ENCODE data around the gene PTPRN.

The PTPRN gene

DNA sequence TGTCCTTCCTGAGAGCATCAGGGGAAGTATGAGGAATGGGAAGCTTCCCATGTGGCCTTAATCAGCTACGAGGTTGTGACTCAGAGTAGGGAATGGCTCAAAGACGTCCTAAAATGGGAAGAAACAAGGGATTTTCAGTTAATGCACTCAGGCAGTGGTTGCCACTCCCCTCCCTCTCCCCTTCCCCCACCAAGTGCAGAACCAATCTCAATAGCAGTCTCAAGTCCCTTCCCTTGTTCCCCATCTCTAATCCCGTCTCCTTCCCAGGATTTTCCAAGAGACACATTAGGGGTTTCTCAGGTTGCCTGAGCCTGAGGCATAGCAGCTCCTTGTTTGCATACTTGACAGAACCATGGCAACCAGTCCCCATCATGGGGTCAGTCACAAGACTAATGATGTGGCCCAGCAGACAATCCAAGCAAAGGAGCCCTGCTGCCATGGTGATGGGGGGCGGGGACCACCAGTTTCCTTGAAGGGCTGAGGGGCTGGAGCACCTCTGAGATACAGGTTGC, 41.6 kb upstream of the PTPRN start:
- H3K79me2 ChIP-seq (ENCODE audit: insufficient read depth, low read length), result no peaks in the 10 kb centered on the region
- H3K27me3 ChIP-seq (ENCODE audit: low read length), result no peaks in the 10 kb centered on the region
- H3F3A ChIP-seq (ENCODE audit: insufficient read depth), result no peaks in the 10 kb centered on the region
- no peak overlapping the region for H3K4me3 ChIP-seq (ENCODE audit: insufficient read depth, low read length, poor library complexity, severe bottlenecking)
- H2AFZ ChIP-seq (ENCODE audit: low read depth, low read length, severe bottlenecking), result no peak overlapping the region
- H3K9ac ChIP-seq (ENCODE audit: low read length), result no peak overlapping the region
- no peaks in the 10 kb centered on the region for H3K36me3 ChIP-seq (ENCODE audit: low read length)
- no peak for TF ChIP-seq EZH2phosphoT487 (conservative IDR thresholded peaks at IDR 0.05; ENCODE audit: low read length)
- TF ChIP-seq, protein P1, sequence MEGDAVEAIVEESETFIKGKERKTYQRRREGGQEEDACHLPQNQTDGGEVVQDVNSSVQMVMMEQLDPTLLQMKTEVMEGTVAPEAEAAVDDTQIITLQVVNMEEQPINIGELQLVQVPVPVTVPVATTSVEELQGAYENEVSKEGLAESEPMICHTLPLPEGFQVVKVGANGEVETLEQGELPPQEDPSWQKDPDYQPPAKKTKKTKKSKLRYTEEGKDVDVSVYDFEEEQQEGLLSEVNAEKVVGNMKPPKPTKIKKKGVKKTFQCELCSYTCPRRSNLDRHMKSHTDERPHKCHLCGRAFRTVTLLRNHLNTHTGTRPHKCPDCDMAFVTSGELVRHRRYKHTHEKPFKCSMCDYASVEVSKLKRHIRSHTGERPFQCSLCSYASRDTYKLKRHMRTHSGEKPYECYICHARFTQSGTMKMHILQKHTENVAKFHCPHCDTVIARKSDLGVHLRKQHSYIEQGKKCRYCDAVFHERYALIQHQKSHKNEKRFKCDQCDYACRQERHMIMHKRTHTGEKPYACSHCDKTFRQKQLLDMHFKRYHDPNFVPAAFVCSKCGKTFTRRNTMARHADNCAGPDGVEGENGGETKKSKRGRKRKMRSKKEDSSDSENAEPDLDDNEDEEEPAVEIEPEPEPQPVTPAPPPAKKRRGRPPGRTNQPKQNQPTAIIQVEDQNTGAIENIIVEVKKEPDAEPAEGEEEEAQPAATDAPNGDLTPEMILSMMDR (IDR thresholded peaks at IDR 0.05; ENCODE audit: insufficient read depth, low read length, poor library complexity, severe bottlenecking), result no peak
- no peak overlapping the region for H3K27ac ChIP-seq (ENCODE audit: low read depth, low read length)
- no peaks in the 10 kb centered on the region for H4K20me1 ChIP-seq (ENCODE audit: low read depth, low read length)
- no peaks in the 10 kb centered on the region for H3K9me3 ChIP-seq (ENCODE audit: insufficient read depth, low read length)
- H3K4me2 ChIP-seq (ENCODE audit: low read depth, low read length, poor library complexity, severe bottlenecking), result no peak overlapping the region
- no peaks in the 10 kb centered on the region for H3K9me2 ChIP-seq (replicated peaks; ENCODE audit: insufficient read depth, low read length)

DNA sequence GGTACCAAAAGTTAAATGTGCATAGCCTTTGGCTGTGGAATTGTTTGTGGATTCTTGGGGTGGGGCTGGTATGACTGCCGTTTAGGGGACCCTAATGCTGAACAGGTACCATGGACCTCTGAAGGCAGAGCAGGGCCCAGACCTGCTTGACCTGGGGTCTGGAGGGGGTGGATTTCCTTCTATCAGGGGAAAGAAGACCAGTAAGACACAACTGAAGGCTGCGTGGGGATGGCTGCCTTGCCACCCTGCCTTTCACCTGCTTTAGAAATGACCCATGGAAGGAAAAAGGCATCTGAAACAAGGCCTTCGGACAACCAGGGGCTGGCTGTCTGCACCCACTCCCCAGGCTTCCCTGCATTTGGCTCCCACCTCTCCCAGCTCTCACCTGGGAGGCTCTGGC, 41.0 kb upstream of the PTPRN start:
- no peak overlapping the region for H3K4me3 ChIP-seq (ENCODE audit: insufficient read depth, low read length, poor library complexity, severe bottlenecking)
- H2AFZ ChIP-seq (ENCODE audit: low read depth, low read length, severe bottlenecking), result no peak overlapping the region
- no peaks in the 10 kb centered on the region for H4K20me1 ChIP-seq (ENCODE audit: low read depth, low read length)
- no peak overlapping the region for H3K27ac ChIP-seq (ENCODE audit: low read depth, low read length)
- H3K9me2 ChIP-seq (replicated peaks; ENCODE audit: insufficient read depth, low read length), result no peaks in the 10 kb centered on the region
- no peaks in the 10 kb centered on the region for H3K9me3 ChIP-seq (ENCODE audit: insufficient read depth, low read length)
- no peak overlapping the region for H3K4me2 ChIP-seq (ENCODE audit: low read depth, low read length, poor library complexity, severe bottlenecking)
- H3K27me3 ChIP-seq (ENCODE audit: low read length), result no peaks in the 10 kb centered on the region
- H3K9ac ChIP-seq (ENCODE audit: low read length), result no peak overlapping the region
- TF ChIP-seq, protein P1 (IDR thresholded peaks at IDR 0.05; ENCODE audit: insufficient read depth, low read length, poor library complexity, severe bottlenecking), result no peak
- no peak for TF ChIP-seq EZH2phosphoT487 (conservative IDR thresholded peaks at IDR 0.05; ENCODE audit: low read length)
- no peaks in the 10 kb centered on the region for H3K79me2 ChIP-seq (ENCODE audit: insufficient read depth, low read length)
- H3F3A ChIP-seq (ENCODE audit: insufficient read depth), result no peaks in the 10 kb centered on the region
- no peaks in the 10 kb centered on the region for H3K36me3 ChIP-seq (ENCODE audit: low read length)

DNA sequence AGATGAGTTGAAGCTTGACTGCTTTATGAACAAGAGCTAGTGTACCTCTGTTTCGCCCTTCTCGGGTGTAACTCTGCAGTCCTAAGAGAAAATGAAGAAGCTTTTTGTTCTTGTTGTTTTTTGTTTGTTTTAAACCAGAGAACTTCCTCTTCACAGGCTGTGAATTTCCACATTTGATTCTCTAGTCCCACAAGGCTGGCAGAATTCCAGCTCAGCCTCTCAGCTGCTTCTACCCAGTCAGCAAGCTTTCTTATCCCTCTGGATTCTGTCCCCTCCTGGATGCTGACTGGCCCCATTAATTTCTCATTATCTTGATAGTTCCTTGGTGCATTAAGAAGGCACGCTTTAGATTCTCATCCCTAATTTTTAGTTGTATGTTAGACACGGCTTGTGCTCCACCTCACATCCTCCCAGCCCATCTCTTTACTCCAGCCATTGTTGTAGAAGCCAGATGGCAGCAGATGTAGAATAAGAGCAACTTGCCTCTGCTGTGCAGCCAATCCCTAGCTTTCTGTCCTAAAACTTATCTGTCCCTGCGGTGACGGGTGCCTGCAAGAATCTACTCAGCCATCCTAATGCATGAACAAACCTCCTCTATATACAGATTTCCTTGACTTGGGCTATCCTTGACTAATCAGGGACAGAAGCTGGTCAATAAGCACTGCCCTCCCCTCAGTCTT, 35.7 kb upstream of the PTPRN start:
- Histone ChIP-seq H3K4me3 (ENCODE audit: insufficient read depth, low read length, poor library complexity, severe bottlenecking) (no peak overlapping the region), H3K36me3 (ENCODE audit: low read length) (no peaks in the 10 kb centered on the region), H3K27ac (ENCODE audit: low read depth, low read length) (no peak overlapping the region), H4K20me1 (ENCODE audit: low read depth, low read length) (no peaks in the 10 kb centered on the region), H3K4me2 (ENCODE audit: low read depth, low read length, poor library complexity, severe bottlenecking) (no peak overlapping the region), H2AFZ (ENCODE audit: low read depth, low read length, severe bottlenecking) (no peak overlapping the region), H3K79me2 (ENCODE audit: insufficient read depth, low read length) (no peaks in the 10 kb centered on the region), H3K9me3 (ENCODE audit: insufficient read depth, low read length) (no peaks in the 10 kb centered on the region), H3K27me3 (ENCODE audit: low read length) (no peaks in the 10 kb centered on the region), H3K9ac (ENCODE audit: low read length) (no peak overlapping the region), H3F3A (ENCODE audit: insufficient read depth) (no peaks in the 10 kb centered on the region), H3K9me2 (replicated peaks; ENCODE audit: insufficient read depth, low read length) (no peaks in the 10 kb centered on the region)
- TF ChIP-seq EZH2phosphoT487 (conservative IDR thresholded peaks at IDR 0.05; ENCODE audit: low read length), result no peak
- TF ChIP-seq, protein P1 (IDR thresholded peaks at IDR 0.05; ENCODE audit: insufficient read depth, low read length, poor library complexity, severe bottlenecking), result no peak
